AG04450 (cell line): Measurements from ENCODE around the gene CPNE2. TPM values are rescaled to one million over a fixed set of nuclear protein-coding genes. Genes with fewer than 3 reads are reported as not detected.

ENCODE experiments used
- CTCF ChIA-PET: fragments of 300-600, 350-600 bp; formaldehyde crosslinking; extraction: SDS; loops from one replicate; lab custom pipeline; 2022; ENCODE audit warnings: antibody characterized with exemption, inconsistent platforms; lab: Charles Lee
- POLR2A ChIA-PET: fragments of 350-600 bp; formaldehyde crosslinking; extraction: SDS; loops from one replicate; lab custom pipeline; 2021; ENCODE audit warnings: antibody characterized with exemption, inconsistent platforms; lab: Yijun Ruan, JAX
- DNase-seq: peaks from one replicate; pipeline ENCODE4 v3.0.0-alpha.2; 2011; ENCODE audit warnings: low read depth, low spot score
- H3K27ac ChIP-seq: one replicate; pipeline ENCODE4 v1.5.1; 2012; ENCODE audit warnings: low read depth, low read length, control low read depth
- H3K27me3 ChIP-seq: one replicate; pipeline ENCODE4 v1.6.0; 2012; ENCODE audit warnings: low read length; ENCODE audit not compliant: control insufficient read depth, insufficient read depth
- H3K4me3 ChIP-seq: 2 replicates; pipeline ENCODE4 v1.5.1; 2011; ENCODE audit warnings: mild to moderate bottlenecking, low read depth, low read length, control low read depth
- H3K9me3 ChIP-seq: 2 replicates; pipeline ENCODE4 v1.5.1; 2012; ENCODE audit warnings: low read length; ENCODE audit not compliant: control insufficient read depth, insufficient read depth
- polyA plus RNA-seq: library from polyadenylated mRNA; depleted of rRNA; stranded (reverse); fragments of >200 nt; gene quantifications from 2 replicates; pipeline ENCODE4 v1.2.3, GENCODE V29; 2011
- TF ChIP-seq, protein P1 (sequence below): IDR thresholded peaks from 2 replicates; pipeline ENCODE4 v1.5.1; 2011; ENCODE audit warnings: low read depth, low read length, control low read depth, inconsistent platforms

The CPNE2 gene
- polyA plus RNA-seq, 1 experiment: 26.2 TPM

- Histone ChIP-seq H3K27ac (no peak overlapping the region), H3K9me3 (no peaks in the 10 kb centered on the region), H3K27me3 (no peaks in the 10 kb centered on the region), H3K4me3 (no peak overlapping the region)
- no peak for DNase-seq
- TF ChIP-seq, protein P1, sequence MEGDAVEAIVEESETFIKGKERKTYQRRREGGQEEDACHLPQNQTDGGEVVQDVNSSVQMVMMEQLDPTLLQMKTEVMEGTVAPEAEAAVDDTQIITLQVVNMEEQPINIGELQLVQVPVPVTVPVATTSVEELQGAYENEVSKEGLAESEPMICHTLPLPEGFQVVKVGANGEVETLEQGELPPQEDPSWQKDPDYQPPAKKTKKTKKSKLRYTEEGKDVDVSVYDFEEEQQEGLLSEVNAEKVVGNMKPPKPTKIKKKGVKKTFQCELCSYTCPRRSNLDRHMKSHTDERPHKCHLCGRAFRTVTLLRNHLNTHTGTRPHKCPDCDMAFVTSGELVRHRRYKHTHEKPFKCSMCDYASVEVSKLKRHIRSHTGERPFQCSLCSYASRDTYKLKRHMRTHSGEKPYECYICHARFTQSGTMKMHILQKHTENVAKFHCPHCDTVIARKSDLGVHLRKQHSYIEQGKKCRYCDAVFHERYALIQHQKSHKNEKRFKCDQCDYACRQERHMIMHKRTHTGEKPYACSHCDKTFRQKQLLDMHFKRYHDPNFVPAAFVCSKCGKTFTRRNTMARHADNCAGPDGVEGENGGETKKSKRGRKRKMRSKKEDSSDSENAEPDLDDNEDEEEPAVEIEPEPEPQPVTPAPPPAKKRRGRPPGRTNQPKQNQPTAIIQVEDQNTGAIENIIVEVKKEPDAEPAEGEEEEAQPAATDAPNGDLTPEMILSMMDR: no peak
- CTCF ChIA-PET: interaction anchor here (3.8 kb wide), 1 partner anchor 12 kb away, joined by 24 read pairs; no protein-coding TSS in a partner anchor
- POLR2A ChIA-PET: no interaction called here
Measured at GRCh38 chr16:57071831-57072582, 20.4 kb upstream of the CPNE2 start.

DNA sequence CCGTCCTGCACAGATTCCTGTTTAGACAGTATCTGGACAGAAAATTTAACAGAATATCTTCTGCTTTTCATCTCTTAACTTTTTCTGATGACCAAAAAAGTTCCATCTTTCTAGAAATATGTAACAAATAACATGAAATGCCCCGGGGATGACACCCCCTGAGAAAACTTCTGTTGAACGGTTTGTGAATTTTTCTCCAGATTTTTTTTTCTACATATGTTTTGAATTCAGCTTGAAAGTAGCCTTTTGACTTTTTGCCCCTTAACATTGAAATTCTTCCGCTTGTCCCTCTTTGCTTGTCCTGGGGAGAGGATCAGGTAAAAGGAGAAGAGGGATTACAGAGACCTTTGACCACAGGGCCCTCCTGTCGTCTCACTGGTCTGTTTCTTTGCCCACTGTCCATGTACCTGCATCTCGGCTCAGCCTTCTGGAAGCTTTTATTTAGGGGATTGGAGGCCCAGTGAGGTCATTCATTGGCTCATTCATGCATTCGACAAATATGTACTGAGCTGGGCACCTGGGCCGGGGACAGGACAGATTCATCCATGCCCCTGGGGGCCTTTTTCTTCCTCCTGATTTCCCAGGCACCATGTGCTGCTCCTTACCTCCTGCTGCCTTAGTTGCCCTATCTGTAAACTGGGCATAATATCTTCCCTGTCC, 19.6 kb upstream of the CPNE2 start:
- TF ChIP-seq, protein P1: no peak
- Histone ChIP-seq H3K4me3 (no peak overlapping the region), H3K27me3 (no peaks in the 10 kb centered on the region), H3K27ac (no peak overlapping the region), H3K9me3 (no peaks in the 10 kb centered on the region)
- no peak for DNase-seq
- CTCF ChIA-PET: interaction anchor here (0.7 to 3.8 kb wide), 2 partner anchors 11 to 21 kb away, joined by 3 to 24 read pairs; no protein-coding TSS in a partner anchor
- POLR2A ChIA-PET: no interaction called here

DNA sequence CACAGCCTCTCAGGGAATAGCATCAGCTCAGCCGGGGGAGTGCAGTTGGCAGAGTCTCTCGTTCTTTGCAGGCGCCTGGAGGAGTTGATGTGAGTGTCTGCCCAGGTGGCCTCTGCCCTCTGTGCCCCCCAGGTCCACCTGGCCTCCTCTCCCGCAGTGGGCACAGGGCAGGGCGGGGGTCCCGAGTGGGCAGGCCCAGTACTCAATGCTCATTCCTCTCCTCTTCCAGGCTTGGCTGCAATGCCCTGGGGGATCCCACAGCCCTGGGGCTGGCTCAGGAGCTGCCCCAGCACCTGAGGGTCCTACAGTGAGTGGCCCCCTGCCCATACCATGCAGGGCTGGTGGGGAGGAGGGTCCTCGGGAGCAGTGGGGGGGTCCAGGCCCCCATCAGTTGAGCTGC, 14.7 kb upstream of the CPNE2 start:
- Histone ChIP-seq H3K27me3 (no peaks in the 10 kb centered on the region), H3K4me3 (no peak overlapping the region), H3K27ac (no peak overlapping the region), H3K9me3 (no peaks in the 10 kb centered on the region)
- DNase-seq: no peak
- TF ChIP-seq, protein P1: no peak
- POLR2A ChIA-PET: no interaction called here
- CTCF ChIA-PET: interaction anchor here (1.5 kb wide), 1 partner anchor 14 kb away, joined by 6 read pairs; the partner anchor contains the start of gene CPNE2

DNA sequence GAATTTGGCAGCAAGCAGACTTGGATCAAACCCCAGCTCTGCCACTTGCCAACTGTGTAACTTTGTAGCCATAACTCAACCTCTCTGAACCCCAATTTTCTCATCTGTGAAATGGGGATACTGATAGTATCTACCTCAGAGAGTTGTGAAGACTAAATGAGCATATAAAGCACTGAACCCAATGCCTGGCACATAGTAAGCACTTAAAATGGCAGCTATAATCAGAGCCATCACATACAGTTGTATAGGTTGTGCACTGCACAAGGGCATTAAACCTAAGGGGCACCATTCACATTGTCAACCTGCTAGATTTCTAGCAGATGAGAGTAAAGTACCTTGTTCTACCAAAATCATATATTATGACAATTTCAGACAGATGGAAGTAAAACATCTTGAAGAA, 10.6 kb upstream of the CPNE2 start:
- POLR2A ChIA-PET: no interaction called here
- no peak overlapping the region for H3K27ac ChIP-seq
- H3K27me3 ChIP-seq: no peaks in the 10 kb centered on the region
- TF ChIP-seq, protein P1: no peak
- CTCF ChIA-PET: interaction anchor here (1.2 kb wide), 1 partner anchor 11 kb away, joined by 6 read pairs; the partner anchor contains the start of gene CPNE2
- no peak overlapping the region for H3K4me3 ChIP-seq
- no peaks in the 10 kb centered on the region for H3K9me3 ChIP-seq
- no peak for DNase-seq

GRCh38 chr16:57082664-57083063, 9.7 kb upstream of the CPNE2 start:
- ChIA-PET CTCF (interaction anchor here (1.4 to 3.5 kb wide), 9 partner anchors 9 to 340 kb away, joined by 3 to 29 read pairs (median 13); partner anchors contain the start of gene CPNE2), POLR2A (no interaction called here)
- Histone ChIP-seq H3K27me3 (no peaks in the 10 kb centered on the region), H3K9me3 (no peaks in the 10 kb centered on the region), H3K4me3 (no peak overlapping the region), H3K27ac (no peak overlapping the region)
- TF ChIP-seq, protein P1: no peak
- no peak for DNase-seq
